Measurements from ENCODE around the gene IL25.

The IL25 gene

DNA sequence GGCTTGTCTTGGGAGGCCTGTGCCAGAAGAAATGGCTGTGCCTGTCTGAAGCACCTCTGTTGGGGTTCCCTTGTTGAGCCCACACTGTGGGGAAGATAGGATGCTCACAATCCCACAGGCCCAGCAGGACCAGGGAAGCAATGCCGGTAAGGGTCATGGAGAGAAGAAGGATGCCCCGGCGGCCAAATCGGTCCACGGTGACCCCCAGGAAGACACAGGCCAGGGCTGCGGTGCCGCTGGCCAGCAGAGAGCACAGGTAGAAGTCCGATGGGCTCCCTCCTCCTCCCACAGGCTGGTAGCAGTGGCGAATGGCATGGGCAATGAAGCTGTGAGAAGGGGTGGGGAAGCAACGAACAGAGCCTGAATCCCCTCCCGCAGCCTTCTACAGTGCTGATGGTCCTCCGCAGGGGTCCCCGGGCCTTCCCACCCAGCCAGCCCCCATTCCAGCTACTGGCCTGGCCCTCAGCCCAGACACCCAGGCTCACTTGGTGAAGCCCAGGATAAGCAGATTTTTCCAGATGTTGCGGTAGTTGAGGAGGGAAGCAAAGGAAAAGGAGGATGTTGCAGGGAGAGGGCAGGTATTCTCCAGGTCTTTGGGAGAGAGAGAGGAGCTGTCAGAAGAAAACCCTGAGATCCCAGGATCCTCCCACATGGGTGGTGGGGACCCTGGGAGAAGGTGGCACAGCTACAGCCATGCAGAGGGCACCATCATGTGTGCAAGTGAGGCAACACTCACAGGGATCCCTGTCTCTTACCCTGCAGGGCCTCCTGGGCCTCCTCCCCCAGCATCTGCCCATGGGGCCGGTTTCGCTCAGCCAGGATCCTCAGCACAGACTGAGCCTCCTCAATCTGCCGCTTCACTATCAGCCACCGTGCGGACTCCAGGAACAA is 25.0 kb upstream of the IL25 start:
- Histone ChIP-seq H3K4me2 (ENCODE audit: low read depth, low read length) (no peak overlapping the region), H2AFZ (ENCODE audit: low read length) (no peak overlapping the region), H3K27me3 (replicated peaks; ENCODE audit: insufficient read depth, low read length) (peaks cover 5% of the 10 kb centered on the region), H3K36me3 (replicated peaks; ENCODE audit: insufficient read depth, low read length) (no peaks in the 10 kb centered on the region), H4K20me1 (ENCODE audit: insufficient read depth, low read length) (no peaks in the 10 kb centered on the region), H3K9me3 (replicated peaks; ENCODE audit: insufficient read depth, low read length) (no peaks in the 10 kb centered on the region), H3K9me2 (replicated peaks; ENCODE audit: insufficient read depth, low read length) (no peaks in the 10 kb centered on the region), H3K9ac (ENCODE audit: low read length) (no peak overlapping the region), H3K4me3 (ENCODE audit: low read length) (no peak overlapping the region), H3K79me2 (ENCODE audit: low read length) (no peaks in the 10 kb centered on the region), H3K27ac (ENCODE audit: low read length) (no peak overlapping the region), H3F3A (ENCODE audit: insufficient read depth, low read length) (no peaks in the 10 kb centered on the region), H3K4me1 (ENCODE audit: low read length) (no peaks in the 10 kb centered on the region)
- DNase-seq, result no peak
- TF ChIP-seq CTCF (IDR thresholded peaks at IDR 0.05; ENCODE audit: low read length) (no peak), EZH2 (optimal IDR thresholded peaks at IDR 0.05; ENCODE audit: low read depth, low read length) (no peak), EZH2phosphoT487 (IDR thresholded peaks at IDR 0.05; ENCODE audit: low read length) (no peak)

DNA sequence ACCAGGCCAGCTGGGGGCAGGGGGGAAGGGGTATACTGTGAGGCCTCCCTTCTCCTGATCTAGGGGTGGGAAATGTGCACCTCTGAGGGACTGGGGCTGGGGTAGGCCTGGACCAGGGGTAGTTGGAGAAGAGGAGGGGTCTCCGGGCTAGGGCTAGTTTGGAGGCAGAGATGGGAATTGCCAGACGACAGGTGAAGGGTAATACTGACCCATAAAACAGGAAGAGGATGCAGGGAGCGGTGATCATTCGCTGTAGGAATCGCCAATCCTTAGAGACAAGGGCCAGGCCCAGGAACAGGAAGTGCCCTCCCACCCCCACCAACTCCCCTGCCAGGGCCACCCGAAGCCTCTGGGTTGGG is 24.3 kb upstream of the IL25 start:
- Histone ChIP-seq H3K4me3 (ENCODE audit: low read length) (no peak overlapping the region), H3K36me3 (replicated peaks; ENCODE audit: insufficient read depth, low read length) (no peaks in the 10 kb centered on the region), H3K27ac (ENCODE audit: low read length) (no peak overlapping the region), H3K9me3 (replicated peaks; ENCODE audit: insufficient read depth, low read length) (no peaks in the 10 kb centered on the region), H3K9me2 (replicated peaks; ENCODE audit: insufficient read depth, low read length) (no peaks in the 10 kb centered on the region), H4K20me1 (ENCODE audit: insufficient read depth, low read length) (no peaks in the 10 kb centered on the region), H3K4me2 (ENCODE audit: low read depth, low read length) (no peak overlapping the region), H3K4me1 (ENCODE audit: low read length) (no peaks in the 10 kb centered on the region), H3K9ac (ENCODE audit: low read length) (no peak overlapping the region), H3F3A (ENCODE audit: insufficient read depth, low read length) (no peaks in the 10 kb centered on the region), H3K27me3 (replicated peaks; ENCODE audit: insufficient read depth, low read length) (peaks cover 5% of the 10 kb centered on the region), H2AFZ (ENCODE audit: low read length) (no peak overlapping the region), H3K79me2 (ENCODE audit: low read length) (no peaks in the 10 kb centered on the region)
- DNase-seq, result no peak
- TF ChIP-seq EZH2 (optimal IDR thresholded peaks at IDR 0.05; ENCODE audit: low read depth, low read length) (no peak), EZH2phosphoT487 (IDR thresholded peaks at IDR 0.05; ENCODE audit: low read length) (no peak), CTCF (IDR thresholded peaks at IDR 0.05; ENCODE audit: low read length) (no peak)

- no peak overlapping the region for H3K27ac ChIP-seq (ENCODE audit: low read length)
- no peaks in the 10 kb centered on the region for H3K9me2 ChIP-seq (replicated peaks; ENCODE audit: insufficient read depth, low read length)
- H3K4me3 ChIP-seq (ENCODE audit: low read length), result no peak overlapping the region
- no peak overlapping the region for H3K9ac ChIP-seq (ENCODE audit: low read length)
- H3K4me1 ChIP-seq (ENCODE audit: low read length), result no peaks in the 10 kb centered on the region
- no peaks in the 10 kb centered on the region for H3F3A ChIP-seq (ENCODE audit: insufficient read depth, low read length)
- H3K4me2 ChIP-seq (ENCODE audit: low read depth, low read length), result no peak overlapping the region
- H3K79me2 ChIP-seq (ENCODE audit: low read length), result no peaks in the 10 kb centered on the region
- no peak overlapping the region for H2AFZ ChIP-seq (ENCODE audit: low read length)
- no peaks in the 10 kb centered on the region for H4K20me1 ChIP-seq (ENCODE audit: insufficient read depth, low read length)
- no peaks in the 10 kb centered on the region for H3K36me3 ChIP-seq (replicated peaks; ENCODE audit: insufficient read depth, low read length)
- no peak for TF ChIP-seq EZH2phosphoT487 (IDR thresholded peaks at IDR 0.05; ENCODE audit: low read length)
- TF ChIP-seq CTCF (IDR thresholded peaks at IDR 0.05; ENCODE audit: low read length), result no peak
- no peak for TF ChIP-seq EZH2 (optimal IDR thresholded peaks at IDR 0.05; ENCODE audit: low read depth, low read length)
- no peaks in the 10 kb centered on the region for H3K9me3 ChIP-seq (replicated peaks; ENCODE audit: insufficient read depth, low read length)
- DNase-seq, result no peak
- H3K27me3 ChIP-seq (replicated peaks; ENCODE audit: insufficient read depth, low read length), result peaks cover 5% of the 10 kb centered on the region
Observed at GRCh38 chr14:23349156-23349845, 23.3 kb upstream of the IL25 start.

Data from MM.1S (cell line).